ENCODE measurements around the gene ERI3.

Gene ERI3

GRCh38 chr1:44281962-44282703 lies 72.9 kb downstream of the ERI3 start:
- no peak for DNase-seq

- DNase-seq = no peak
These were observed 78.2 kb downstream of the ERI3 start for GRCh38 chr1:44276901-44277300.

GRCh38 chr1:44275991-44276405 lies 79.1 kb downstream of the ERI3 start:
- no peak for DNase-seq

GRCh38 chr1:44275296-44275962 lies 79.6 kb downstream of the ERI3 start:
- no peak for DNase-seq

- DNase-seq = no peak
These were observed 81.3 kb downstream of the ERI3 start for GRCh38 chr1:44273560-44274350.

- DNase-seq = no peak
These were observed 82.1 kb downstream of the ERI3 start for GRCh38 chr1:44272992-44273391.

GRCh38 chr1:44271646-44272045 lies 83.4 kb downstream of the ERI3 start:
- DNase-seq = no peak

GRCh38 chr1:44270686-44271628 lies 84.1 kb downstream of the ERI3 start:
- DNase-seq = no peak

GRCh38 chr1:44268054-44268453 lies 87.0 kb downstream of the ERI3 start:
- DNase-seq = no peak

- no peak for DNase-seq
These were observed 87.6 kb downstream of the ERI3 start for GRCh38 chr1:44267438-44267837.

GRCh38 chr1:44266400-44267344 lies 88.4 kb downstream of the ERI3 start:
- no peak for DNase-seq

- no peak for DNase-seq
These were observed 89.2 kb downstream of the ERI3 start for GRCh38 chr1:44265656-44266358.

GRCh38 chr1:44264451-44264771 lies 90.6 kb downstream of the ERI3 start:
- no peak for DNase-seq

- DNase-seq = no peak
These were observed 91.2 kb downstream of the ERI3 start for GRCh38 chr1:44263568-44264450.

GRCh38 chr1:44262816-44263567 lies 92.1 kb downstream of the ERI3 start:
- DNase-seq = no peak

GRCh38 chr1:44262414-44262813 lies 92.6 kb downstream of the ERI3 start:
- DNase-seq = no peak

- no peak for DNase-seq
These were observed 93.1 kb downstream of the ERI3 start for GRCh38 chr1:44261962-44262361.

- DNase-seq = no peak
These were observed 93.8 kb downstream of the ERI3 start for GRCh38 chr1:44261171-44261817.

GRCh38 chr1:44260792-44261170 lies 94.3 kb downstream of the ERI3 start:
- DNase-seq = no peak

Measured in activated naive CD4-positive, alpha-beta T cell treated with anti-CD3 and anti-CD28 coated beads, Interleukin-2, amount 50 U/mL, for 16 hours (primary cell).